Right atrium auricular region (tissue), 2 donors: ENCODE measurements around the gene PDK2. TPM values are rescaled to one million over a fixed set of nuclear protein-coding genes. Genes with fewer than 3 reads are reported as not detected.

Experiments
- DNase-seq: peaks from one replicate; pipeline ENCODE4 v3.0.0-alpha.2; 2019; ENCODE audit warnings: low spot score
- H3K27ac ChIP-seq, 2 donors: fragments of 200-600 bp; sonication (generic); 1 replicate in 1 of 2; 2 replicates in 1 of 2; pipeline ENCODE4 v1.5.1; 2016 to 2019
- H3K27me3 ChIP-seq, 2 donors: fragments of 200-600 bp; sonication (generic); one replicate each; pipeline versions ENCODE4 v1.5.1 to v1.6.0; 2017 to 2019
- H3K36me3 ChIP-seq: fragments of 200-600 bp; sonication (generic); one replicate; pipeline ENCODE4 v1.5.1; 2016
- H3K4me1 ChIP-seq, 2 donors: fragments of 200-600 bp; sonication (generic); one replicate each; pipeline versions ENCODE4 v1.5.1 to v1.6.0; 2017 to 2019
- H3K4me3 ChIP-seq, 2 donors: fragments of 200-600 bp; sonication (generic); 1 replicate in 1 of 2; 2 replicates in 1 of 2; pipeline ENCODE4 v1.5.1; 2017 to 2019; ENCODE audit warnings: mild to moderate bottlenecking in 1 of 2, moderate library complexity in 1 of 2
- H3K9me3 ChIP-seq, 2 donors: fragments of 200-600 bp; sonication (generic); one replicate each; pipeline ENCODE4 v1.5.1; 2019
- total RNA-seq, 2 donors: library from RNA; depleted of rRNA; stranded (reverse); fragments of >200 nt; gene quantifications; one replicate each; pipeline ENCODE4 v1.1.0, GENCODE V29; 2016
- TF ChIP-seq, protein P1 (sequence below), 2 donors: fragments of 200-600 bp; sonication (generic); IDR thresholded peaks; one replicate each; pipeline ENCODE4 v1.5.1; 2019; ENCODE audit warnings: antibody characterized with exemption in 2 of 2

Gene PDK2
- total RNA-seq, 2 donors from 2014 or later: 186 to 214 TPM

DNA sequence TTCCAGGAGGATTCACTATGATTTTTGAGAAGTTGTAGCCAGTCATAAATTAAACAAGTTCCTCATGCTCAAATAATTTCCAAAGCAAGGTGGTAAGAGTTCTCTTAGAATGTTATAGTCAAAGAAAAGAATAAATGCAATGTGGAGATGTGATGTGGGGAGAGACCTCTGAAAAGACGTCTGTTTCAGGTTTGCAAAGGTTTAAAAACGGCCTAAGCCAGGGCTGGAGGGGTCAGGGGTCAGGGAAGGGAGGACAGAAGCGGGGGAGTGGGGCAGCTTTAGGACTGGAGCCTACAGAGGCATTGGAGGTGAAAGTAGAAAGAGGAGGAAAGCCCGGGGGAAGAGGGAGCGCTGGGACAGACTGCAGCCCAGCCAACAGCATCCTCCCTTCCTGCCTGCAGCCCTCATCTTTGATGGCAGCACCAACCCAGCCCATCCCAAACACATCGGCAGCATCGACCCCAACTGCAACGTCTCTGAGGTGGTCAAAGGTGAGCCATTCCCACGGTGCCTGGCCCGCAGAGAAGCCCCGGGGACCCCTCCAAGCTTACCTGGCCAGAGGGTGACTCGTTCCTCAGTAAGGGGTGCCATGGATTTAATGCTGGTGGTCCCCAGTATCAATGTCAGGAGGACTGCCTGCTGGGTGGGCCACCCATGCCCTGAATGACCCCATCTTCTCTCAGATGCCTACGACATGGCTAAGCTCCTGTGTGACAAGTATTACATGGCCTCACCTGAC, 11.4 kb downstream of the PDK2 start:
- TF ChIP-seq, protein P1, sequence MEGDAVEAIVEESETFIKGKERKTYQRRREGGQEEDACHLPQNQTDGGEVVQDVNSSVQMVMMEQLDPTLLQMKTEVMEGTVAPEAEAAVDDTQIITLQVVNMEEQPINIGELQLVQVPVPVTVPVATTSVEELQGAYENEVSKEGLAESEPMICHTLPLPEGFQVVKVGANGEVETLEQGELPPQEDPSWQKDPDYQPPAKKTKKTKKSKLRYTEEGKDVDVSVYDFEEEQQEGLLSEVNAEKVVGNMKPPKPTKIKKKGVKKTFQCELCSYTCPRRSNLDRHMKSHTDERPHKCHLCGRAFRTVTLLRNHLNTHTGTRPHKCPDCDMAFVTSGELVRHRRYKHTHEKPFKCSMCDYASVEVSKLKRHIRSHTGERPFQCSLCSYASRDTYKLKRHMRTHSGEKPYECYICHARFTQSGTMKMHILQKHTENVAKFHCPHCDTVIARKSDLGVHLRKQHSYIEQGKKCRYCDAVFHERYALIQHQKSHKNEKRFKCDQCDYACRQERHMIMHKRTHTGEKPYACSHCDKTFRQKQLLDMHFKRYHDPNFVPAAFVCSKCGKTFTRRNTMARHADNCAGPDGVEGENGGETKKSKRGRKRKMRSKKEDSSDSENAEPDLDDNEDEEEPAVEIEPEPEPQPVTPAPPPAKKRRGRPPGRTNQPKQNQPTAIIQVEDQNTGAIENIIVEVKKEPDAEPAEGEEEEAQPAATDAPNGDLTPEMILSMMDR (IDR thresholded peaks at IDR 0.05): no peak
- DNase-seq: no peak

DNA sequence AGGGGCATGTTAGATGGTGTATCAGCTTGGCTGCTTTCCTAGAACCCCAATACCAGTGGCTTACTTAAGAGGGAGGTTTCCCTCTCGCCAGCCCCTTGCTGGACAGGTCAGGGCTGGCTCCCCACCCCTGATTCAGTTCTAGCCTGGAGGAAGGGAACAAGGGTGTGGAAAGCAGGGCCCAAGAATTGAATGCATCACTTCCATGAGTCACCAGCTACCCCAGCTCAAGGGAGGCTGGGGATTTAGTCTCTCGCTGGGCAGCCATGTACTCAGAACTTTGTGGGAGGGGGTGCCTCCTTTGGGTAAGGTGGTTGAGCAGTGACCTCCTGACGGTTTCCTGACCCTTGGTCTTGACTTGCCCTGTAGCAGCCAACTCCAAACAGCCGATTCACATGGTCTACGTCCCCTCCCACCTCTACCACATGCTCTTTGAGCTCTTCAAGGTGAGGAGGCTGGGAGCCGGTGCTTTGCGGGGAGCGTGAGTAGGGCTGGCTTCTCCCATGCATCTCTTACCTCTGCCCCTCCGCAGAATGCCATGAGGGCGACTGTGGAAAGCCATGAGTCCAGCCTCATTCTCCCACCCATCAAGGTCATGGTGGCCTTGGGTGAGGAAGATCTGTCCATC, 12.8 kb downstream of the PDK2 start:
- no peaks in the 10 kb centered on the region for H3K9me3 ChIP-seq
- TF ChIP-seq, protein P1 (IDR thresholded peaks at IDR 0.05): no peak
- peak overlapping the region; percentile 94 to 100 for H3K27ac ChIP-seq
- H3K4me3 ChIP-seq: no peak overlapping the region
- no peak for DNase-seq
- peaks cover 0 to 40% of the 10 kb centered on the region in 2 donors for H3K4me1 ChIP-seq
- peaks cover 62% of the 10 kb centered on the region for H3K36me3 ChIP-seq
- H3K27me3 ChIP-seq: no peaks in the 10 kb centered on the region

More for the DNA sequence above, 11.4 kb downstream of the PDK2 start:
- Histone ChIP-seq H3K4me1 (peaks cover 0 to 39% of the 10 kb centered on the region in 2 donors), H3K4me3 (no peak overlapping the region), H3K27ac (peak overlapping the region in 1 of 2 donors; percentile 11), H3K9me3 (no peaks in the 10 kb centered on the region), H3K27me3 (no peaks in the 10 kb centered on the region), H3K36me3 (peaks cover 62% of the 10 kb centered on the region)

DNA sequence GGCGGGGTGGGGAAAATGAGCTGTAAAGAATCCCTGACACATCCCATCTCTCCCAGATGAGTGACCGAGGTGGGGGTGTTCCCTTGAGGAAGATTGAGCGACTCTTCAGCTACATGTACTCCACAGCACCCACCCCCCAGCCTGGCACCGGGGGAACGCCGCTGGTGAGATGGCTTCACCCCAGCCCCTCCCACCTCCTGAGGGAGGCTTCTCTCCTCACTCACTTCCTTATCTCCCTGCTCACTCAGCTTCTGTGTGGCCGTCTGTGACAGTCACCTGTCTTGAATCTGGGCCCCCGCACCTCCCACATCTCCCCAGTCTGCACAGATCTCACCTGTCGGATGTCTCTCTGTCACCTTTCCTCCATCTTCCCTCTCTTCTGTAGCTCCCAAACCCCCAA, 13.4 kb downstream of the PDK2 start:
- peaks cover 62% of the 10 kb centered on the region for H3K36me3 ChIP-seq
- peaks cover 0 to 40% of the 10 kb centered on the region in 2 donors for H3K4me1 ChIP-seq
- no peak overlapping the region for H3K4me3 ChIP-seq
- H3K9me3 ChIP-seq: no peaks in the 10 kb centered on the region
- H3K27me3 ChIP-seq: no peaks in the 10 kb centered on the region
- no peak for DNase-seq
- peak overlapping the region; percentile 94 to 100 for H3K27ac ChIP-seq
- TF ChIP-seq, protein P1 (IDR thresholded peaks at IDR 0.05): no peak

DNA sequence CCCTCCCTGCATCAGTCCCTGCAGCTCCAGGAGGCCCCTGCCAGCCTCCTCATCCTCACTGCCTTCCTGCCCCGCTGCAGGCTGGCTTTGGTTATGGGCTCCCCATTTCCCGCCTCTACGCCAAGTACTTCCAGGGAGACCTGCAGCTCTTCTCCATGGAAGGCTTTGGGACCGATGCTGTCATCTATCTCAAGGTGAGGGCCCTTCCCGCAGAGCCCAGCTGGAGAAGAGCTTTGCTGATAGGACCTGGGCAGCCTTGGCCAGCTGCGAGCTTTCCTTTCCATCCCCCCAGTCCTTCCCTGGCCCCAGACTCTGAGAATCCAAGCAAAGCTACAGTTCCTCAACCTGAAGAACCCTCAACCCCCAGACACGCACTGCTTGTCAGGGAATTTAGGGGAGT, 14.1 kb downstream of the PDK2 start:
- DNase-seq: no peak
- Histone ChIP-seq H3K9me3 (no peaks in the 10 kb centered on the region), H3K27ac (peak overlapping the region; percentile 94 to 100), H3K36me3 (peaks cover 62% of the 10 kb centered on the region), H3K4me1 (peaks cover 0 to 40% of the 10 kb centered on the region in 2 donors), H3K27me3 (no peaks in the 10 kb centered on the region), H3K4me3 (no peak overlapping the region)
- TF ChIP-seq, protein P1 (IDR thresholded peaks at IDR 0.05): no peak

DNA sequence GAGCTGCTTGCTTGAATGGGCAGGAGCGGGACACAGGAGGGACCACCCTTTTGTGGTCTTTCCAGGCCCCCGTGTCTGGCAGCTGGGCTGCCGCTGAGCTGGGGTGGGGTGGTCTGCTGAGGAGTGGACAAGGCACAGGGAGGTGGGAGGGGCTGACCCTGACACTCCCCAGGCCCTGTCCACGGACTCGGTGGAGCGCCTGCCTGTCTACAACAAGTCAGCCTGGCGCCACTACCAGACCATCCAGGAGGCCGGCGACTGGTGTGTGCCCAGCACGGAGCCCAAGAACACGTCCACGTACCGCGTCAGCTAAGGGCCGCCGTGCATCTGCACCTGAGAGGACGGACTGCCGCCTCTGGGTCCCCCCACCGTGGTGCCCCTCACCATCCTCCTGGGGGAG, 14.6 kb downstream of the PDK2 start:
- H3K4me1 ChIP-seq: peaks cover 0 to 44% of the 10 kb centered on the region in 2 donors
- H3K36me3 ChIP-seq: peaks cover 57% of the 10 kb centered on the region

More for the DNA sequence above, 14.6 kb downstream of the PDK2 start:
- no peak for DNase-seq
- no peaks in the 10 kb centered on the region for H3K9me3 ChIP-seq
- TF ChIP-seq, protein P1 (IDR thresholded peaks at IDR 0.05): no peak
- peak overlapping the region; percentile 94 to 100 for H3K27ac ChIP-seq
- H3K27me3 ChIP-seq: no peaks in the 10 kb centered on the region
- no peak overlapping the region for H3K4me3 ChIP-seq
